K562 (cell line): Measurements from ENCODE around the gene IQSEC3. TPM values are rescaled to one million over a fixed set of nuclear protein-coding genes. Genes with fewer than 3 reads are reported as not detected.

Experiments used
- ATAC-seq: fragments of 200-7000 bp; cut with Tn5 transposase; 3 replicates; pipeline ENCODE4 v1.9.1; 2020; ENCODE audit warnings: moderate library complexity
- BruUV-seq: library from RNA; stranded (reverse); fragments of 400-500 nt; replicated peaks from 2 replicates; lab custom pipeline; 2021; lab: Mats Ljungman, UMichigan
- CTCF ChIA-PET: fragments of 300-600 bp; formaldehyde crosslinking; extraction: SDS; loops from one replicate; lab custom pipeline; 2021; ENCODE audit warnings: low intra/inter-chr PET ratio; lab: Yijun Ruan, JAX
- POLR2A ChIA-PET: fragments of 300-600, 350-650 bp; sonication (Branson Sonifier 250); formaldehyde crosslinking; extraction: SDS; loops from one replicate; lab custom pipeline; 2021; ENCODE audit warnings: antibody characterized with exemption, inconsistent platforms; lab: Yijun Ruan, JAX
- DNase-seq, 4 experiments: peaks; one replicate each; pipeline versions ENCODE4 v3.0.0 to v3.0.0-alpha.2; 2011 to 2018; ENCODE audit warnings: low spot score in 3 of 4, mixed read lengths in 3 of 4; ENCODE audit errors: extremely low read depth in 1 of 4
- FAIRE-seq: peaks from 2 replicates; lab custom pipeline; 2011; peaks lifted over from hg19 to GRCh38; lab: Jason Lieb, UNC
- H2AFZ ChIP-seq: 2 replicates; pipeline ENCODE4 v1.6.0; 2011; ENCODE audit warnings: low read depth, low read length, control low read depth, inconsistent platforms
- H3K27ac ChIP-seq: fragments of 200-600 bp; 3 replicates; pipeline ENCODE4 v1.8.0; 2011; ENCODE audit warnings: low read depth, mild to moderate bottlenecking, control low read depth, inconsistent platforms, low read length, moderate library complexity, mixed read lengths; ENCODE audit errors: extremely low read depth
- H3K27me3 ChIP-seq, 2 experiments: fragments of 300-600 bp in 1 of 2; 2 replicates in 1 of 2; 3 replicates in 1 of 2; pipeline versions ENCODE4 v1.6.0 to v1.8.0; 2011; ENCODE audit warnings: inconsistent platforms in 2 of 2, low read length in 2 of 2, mild to moderate bottlenecking in 1 of 2, mixed read lengths in 1 of 2, moderate library complexity in 1 of 2; ENCODE audit not compliant: control insufficient read depth in 2 of 2, insufficient read depth in 2 of 2
- H3K36me3 ChIP-seq: fragments of 300-600 bp; 3 replicates; pipeline ENCODE4 v1.8.0; 2011; ENCODE audit warnings: mild to moderate bottlenecking, low read length, inconsistent platforms; ENCODE audit not compliant: control insufficient read depth, insufficient read depth
- H3K4me1 ChIP-seq, 2 experiments: fragments of 200-600 bp in 1 of 2; replicated peaks in 1 of 2; 2 replicates in 1 of 2; 3 replicates in 1 of 2; pipeline versions ENCODE4 v1.5.1 to v1.8.0; 2011; ENCODE audit warnings: inconsistent platforms in 2 of 2, low read length in 2 of 2, mild to moderate bottlenecking in 1 of 2, mixed read lengths in 1 of 2, moderate library complexity in 1 of 2; ENCODE audit not compliant: control insufficient read depth in 2 of 2, insufficient read depth in 2 of 2
- H3K4me2 ChIP-seq: 2 replicates; pipeline ENCODE4 v1.6.1; 2011; ENCODE audit warnings: low read length, control low read depth, inconsistent platforms, mixed read lengths; ENCODE audit not compliant: insufficient read depth
- H3K4me3 ChIP-seq: fragments of 200-600 bp; sonication (generic), shearing (Covaris generic); 2 replicates; pipeline ENCODE4 v1.5.1; 2016; ENCODE audit warnings: control low read depth, inconsistent platforms
- H3K79me2 ChIP-seq: fragments of 200-600 bp; 3 replicates; pipeline ENCODE4 v1.8.0; 2011; ENCODE audit warnings: low read length, inconsistent platforms; ENCODE audit not compliant: control insufficient read depth, insufficient read depth
- H3K9ac ChIP-seq, 2 experiments: 2 replicates each; pipeline versions ENCODE4 v1.6.0 to v1.6.1; 2011; ENCODE audit warnings: low read depth in 2 of 2, low read length in 2 of 2, control low read depth in 1 of 2, inconsistent platforms in 1 of 2, mild to moderate bottlenecking in 1 of 2, mixed read lengths in 1 of 2; ENCODE audit not compliant: insufficient read depth in 1 of 2
- H3K9me1 ChIP-seq: one replicate; pipeline ENCODE4 v1.6.0; 2011; ENCODE audit warnings: inconsistent platforms, mild to moderate bottlenecking, low read length, moderate library complexity; ENCODE audit not compliant: control insufficient read depth, insufficient read depth
- H3K9me3 ChIP-seq: replicated peaks from 2 replicates; pipeline ENCODE4 v1.5.1; 2011; ENCODE audit warnings: low read depth, low read length, inconsistent platforms; ENCODE audit not compliant: control insufficient read depth, insufficient read depth
- H4K20me1 ChIP-seq: replicated peaks from 2 replicates; pipeline ENCODE4 v1.6.1; 2011; ENCODE audit warnings: low read length, inconsistent platforms, mixed read lengths; ENCODE audit not compliant: control insufficient read depth, insufficient read depth
- CSDE1 ChIP-seq, 2 experiments: fragments of 450-650 bp; IDR thresholded peaks; 2 replicates each; pipeline ENCODE4 v1.6.1; 2016; ENCODE audit warnings: mild to moderate bottlenecking in 1 of 2
- GABPA ChIP-seq: fragments of 200-800 bp; sonication (Bioruptor generic); conservative IDR thresholded peaks from 2 replicates; pipeline ENCODE4 v1.6.1; 2016; ENCODE audit warnings: low read depth, missing genetic modification characterization, missing compliant biosample characterization
- RAD21 ChIP-seq, 2 experiments: fragments of 250-450 bp in 1 of 2; fragments of 450-650 bp in 1 of 2; sonication (Bioruptor Pico) in 1 of 2; formaldehyde crosslinking in 1 of 2; IDR thresholded peaks in 1 of 2; conservative IDR thresholded peaks in 1 of 2; 2 replicates each; pipeline versions ENCODE4 v1.4.0 to v1.8.0; 2020 to 2022; ENCODE audit warnings: mild to moderate bottlenecking in 2 of 2, moderate library complexity in 1 of 2
- RBM15 ChIP-seq: fragments of 200-400 bp; formaldehyde crosslinking; IDR thresholded peaks from 2 replicates; pipeline ENCODE4 v1.6.1; 2018; ENCODE audit warnings: mild to moderate bottlenecking, low read length, moderate library complexity; ENCODE audit not compliant: insufficient read depth
- REST ChIP-seq, 2 experiments: fragments of 450-650 bp; formaldehyde crosslinking in 1 of 2; IDR thresholded peaks; 2 replicates each; pipeline versions ENCODE4 v1.4.0 to v1.6.1; 2014 to 2020; ENCODE audit warnings: mild to moderate bottlenecking in 2 of 2, borderline replicate concordance in 1 of 2, low read depth in 1 of 2
- SMC3 ChIP-seq: conservative IDR thresholded peaks from 2 replicates; pipeline ENCODE4 v1.6.1; 2011; ENCODE audit warnings: low read depth, low read length, improper control_type of control experiment; ENCODE audit not compliant: insufficient read depth
- STAG1 ChIP-seq: sonication (generic); formaldehyde crosslinking; IDR thresholded peaks from 2 replicates; pipeline ENCODE4 v1.5.0; 2020; ENCODE audit warnings: missing genetic modification reagents, borderline replicate concordance
- TAF7 ChIP-seq: fragments of 450-650 bp; IDR thresholded peaks from 2 replicates; pipeline ENCODE4 v1.6.1; 2016; ENCODE audit warnings: missing genetic modification characterization, missing compliant biosample characterization
- TOE1 ChIP-seq, 2 experiments: fragments of 450-650 bp in 1 of 2; sonication (generic) in 1 of 2; formaldehyde crosslinking in 1 of 2; IDR thresholded peaks; 2 replicates each; pipeline versions ENCODE4 v1.7.1 to v1.8.0; 2016 to 2022; ENCODE audit warnings: borderline replicate concordance in 2 of 2, mild to moderate bottlenecking in 2 of 2, antibody characterized with exemption in 1 of 2, inconsistent platforms in 1 of 2, low read depth in 1 of 2, missing genetic modification reagents in 1 of 2, moderate library complexity in 1 of 2
- ZNF740 ChIP-seq, 3 experiments: fragments of 200-800 bp in 1 of 3; sonication (Bioruptor generic) in 1 of 3; sonication (generic) in 1 of 3; formaldehyde crosslinking in 1 of 3; IDR thresholded peaks; 2 replicates each; pipeline versions ENCODE4 v1.6.1 to v1.8.0; 2016 to 2022; ENCODE audit warnings: mild to moderate bottlenecking in 2 of 3, missing compliant biosample characterization in 2 of 3, missing genetic modification characterization in 2 of 3, missing genetic modification reagents in 1 of 3
- WGBS: fragments of 100-300 bp; shearing (Covaris generic); methylation state at CpG from one replicate; pipeline ENCODE4 v1.1.6; 2016; ENCODE audit warnings: low coverage, mixed read lengths; ENCODE audit not compliant: insufficient coverage; ENCODE audit errors: missing lambda C conversion rate; 5-methylcytosine and 5-hydroxymethylcytosine counted together
- in situ Hi-C: fragments of 300-500 bp; cut with MboI; formaldehyde crosslinking; loops from 4 replicates; pipeline ENCODE4 v1.15.0; 2018; ENCODE audit warnings: inconsistent platforms, mixed read lengths
- intact Hi-C: fragments of 100-400 bp; cut with micrococcal nuclease; formaldehyde crosslinking; loops from 2 replicates; pipeline ENCODE4 v1.14.2; 2022
- polyA plus RNA-seq, 8 experiments: library from polyadenylated mRNA; depleted of rRNA in 4 of 8; stranded (reverse) in 5 of 8; unstranded in 3 of 8; fragments of >200 nt; fragmentation: Nextera tagmentation in 2 of 8; fragmentation: Illumina TruSeq in 1 of 8; extraction: Ambion mirVana in 2 of 8; extraction: Trizol in 1 of 8; gene quantifications; 2 replicates each; pipeline versions ENCODE4 v1.2.1 to v1.2.3, GENCODE V29; 2011 to 2014; ENCODE audit warnings: inconsistent platforms in 1 of 8, missing spikeins in 1 of 8
- total RNA-seq, 7 experiments: library from RNA; depleted of rRNA in 6 of 7; stranded (reverse); fragments of >200 nt in 6 of 7; fragmentation: Illumina TruSeq in 2 of 7; extraction: Trizol in 2 of 7; gene quantifications; 2 replicates each; pipeline versions ENCODE4 v1.2.1 to v1.2.3, GENCODE V29; 2011 to 2021; ENCODE audit warnings: low replicate concordance in 1 of 7

Gene IQSEC3
- total and polyA plus RNA-seq, 9 of the 15 experiments (the other 6 are each of a cell fraction or from before 2014, with no cell fraction given): under 0.01 to 0.25 (median 0.08) TPM; not detected in 3

GRCh38 chr12:219891-220352 is 153.4 kb downstream of the IQSEC3 start:
- H3K9me3 ChIP-seq: no peaks in the 10 kb centered on the region
- H3K9ac ChIP-seq: no peak overlapping the region
- peak; percentile 68 to 75 (median 72) for DNase-seq
- peaks cover 0 to 5% of the 10 kb centered on the region in 2 experiments; a peak in 2 of 5 replicates for H3K4me1 ChIP-seq
- no TSS peak for BruUV-seq
- no peaks in the 10 kb centered on the region for H3K36me3 ChIP-seq
- no peak for FAIRE-seq
- intact Hi-C loops: no loop called here
- H3K27ac ChIP-seq: no peak overlapping the region
- ChIA-PET POLR2A (interaction anchor here (0.8 to 1.0 kb wide), 3 partner anchors 20 to 48 kb away, joined by 3 read pairs; no protein-coding TSS in a partner anchor), CTCF (interaction anchor here (0.6 kb wide), 1 partner anchor 20 kb away, joined by 5 read pairs; no protein-coding TSS in a partner anchor)
- H3K4me3 ChIP-seq: no peak overlapping the region
- no peaks in the 10 kb centered on the region for H3K9me1 ChIP-seq
- H4K20me1 ChIP-seq: 0 out of 2 replicates have a peak, but pooled peaks cover 4% of the 10 kb centered on the region
- H3K4me2 ChIP-seq: no peak overlapping the region
- in situ Hi-C loops: no loop called here
- H3K27me3 ChIP-seq: peaks cover 3 to 66% of the 10 kb centered on the region in 2 experiments
- ATAC-seq: peak; percentile 98
- H3K79me2 ChIP-seq: no peaks in the 10 kb centered on the region
- 3% methylated on average over 12 of the region's 17 CpGs for WGBS
- H2AFZ ChIP-seq: no peak overlapping the region
- TF ChIP-seq SMC3: peak; percentile 69
- peak; percentile 58; the same call in 1 of the 2 replicates for TF ChIP-seq STAG1 (CRISPR knock-in tag)
- TF ChIP-seq TAF7 (tag): no peak
- peak; percentile 64; the same call in 1 of the 2 replicates for TF ChIP-seq REST (IDR thresholded peaks at IDR 0.05; ENCODE audit: borderline replicate concordance)
- no peak for TF ChIP-seq REST (CRISPR knock-in tag; IDR thresholded peaks at IDR 0.05; ENCODE audit: low read depth)
- no peak for TF ChIP-seq CSDE1 (IDR thresholded peaks at IDR 0.05)
- TF ChIP-seq RBM15: no peak
- TF ChIP-seq RAD21 (CRISPR knock-in tag; conservative IDR thresholded peaks at IDR 0.05 in 1 of 2, IDR thresholded peaks at IDR 0.05 in 1 of 2): peak; percentile 67 to 83
- TF ChIP-seq TOE1 (IDR thresholded peaks at IDR 0.05; ENCODE audit: borderline replicate concordance): no peak
- TF ChIP-seq TOE1 (CRISPR knock-in tag; IDR thresholded peaks at IDR 0.05; ENCODE audit: borderline replicate concordance, low read depth): 0 out of 2 replicates have a peak, but pooled peaks have one; percentile 38
- TF ChIP-seq ZNF740 (CRISPR knock-in tag; IDR thresholded peaks at IDR 0.05): peak; percentile 98
- peak in 1 of 2 experiments; percentile 91; a peak in 2 of 4 replicates for TF ChIP-seq ZNF740 (tag; IDR thresholded peaks at IDR 0.05)
- no peak for TF ChIP-seq GABPA
